Activated T-cell treated with anti-CD3 and anti-CD28 coated beads, Interleukin-2, amount 50 U/mL, for 1 hour (primary cell): ENCODE measurements around the gene PCDH11X.
"Not testable (repeated sequence)": the region's sequence is repeated elsewhere in the genome, so short reads cannot be mapped to it uniquely, and the experiment has no call there.

ENCODE experiments used
- DNase-seq: peaks from one replicate; pipeline ENCODE4 v3.0.0-alpha.2; 2020

The PCDH11X gene, protein sequence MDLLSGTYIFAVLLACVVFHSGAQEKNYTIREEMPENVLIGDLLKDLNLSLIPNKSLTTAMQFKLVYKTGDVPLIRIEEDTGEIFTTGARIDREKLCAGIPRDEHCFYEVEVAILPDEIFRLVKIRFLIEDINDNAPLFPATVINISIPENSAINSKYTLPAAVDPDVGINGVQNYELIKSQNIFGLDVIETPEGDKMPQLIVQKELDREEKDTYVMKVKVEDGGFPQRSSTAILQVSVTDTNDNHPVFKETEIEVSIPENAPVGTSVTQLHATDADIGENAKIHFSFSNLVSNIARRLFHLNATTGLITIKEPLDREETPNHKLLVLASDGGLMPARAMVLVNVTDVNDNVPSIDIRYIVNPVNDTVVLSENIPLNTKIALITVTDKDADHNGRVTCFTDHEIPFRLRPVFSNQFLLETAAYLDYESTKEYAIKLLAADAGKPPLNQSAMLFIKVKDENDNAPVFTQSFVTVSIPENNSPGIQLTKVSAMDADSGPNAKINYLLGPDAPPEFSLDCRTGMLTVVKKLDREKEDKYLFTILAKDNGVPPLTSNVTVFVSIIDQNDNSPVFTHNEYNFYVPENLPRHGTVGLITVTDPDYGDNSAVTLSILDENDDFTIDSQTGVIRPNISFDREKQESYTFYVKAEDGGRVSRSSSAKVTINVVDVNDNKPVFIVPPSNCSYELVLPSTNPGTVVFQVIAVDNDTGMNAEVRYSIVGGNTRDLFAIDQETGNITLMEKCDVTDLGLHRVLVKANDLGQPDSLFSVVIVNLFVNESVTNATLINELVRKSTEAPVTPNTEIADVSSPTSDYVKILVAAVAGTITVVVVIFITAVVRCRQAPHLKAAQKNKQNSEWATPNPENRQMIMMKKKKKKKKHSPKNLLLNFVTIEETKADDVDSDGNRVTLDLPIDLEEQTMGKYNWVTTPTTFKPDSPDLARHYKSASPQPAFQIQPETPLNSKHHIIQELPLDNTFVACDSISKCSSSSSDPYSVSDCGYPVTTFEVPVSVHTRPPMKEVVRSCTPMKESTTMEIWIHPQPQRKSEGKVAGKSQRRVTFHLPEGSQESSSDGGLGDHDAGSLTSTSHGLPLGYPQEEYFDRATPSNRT (N-terminal part only)

DNA sequence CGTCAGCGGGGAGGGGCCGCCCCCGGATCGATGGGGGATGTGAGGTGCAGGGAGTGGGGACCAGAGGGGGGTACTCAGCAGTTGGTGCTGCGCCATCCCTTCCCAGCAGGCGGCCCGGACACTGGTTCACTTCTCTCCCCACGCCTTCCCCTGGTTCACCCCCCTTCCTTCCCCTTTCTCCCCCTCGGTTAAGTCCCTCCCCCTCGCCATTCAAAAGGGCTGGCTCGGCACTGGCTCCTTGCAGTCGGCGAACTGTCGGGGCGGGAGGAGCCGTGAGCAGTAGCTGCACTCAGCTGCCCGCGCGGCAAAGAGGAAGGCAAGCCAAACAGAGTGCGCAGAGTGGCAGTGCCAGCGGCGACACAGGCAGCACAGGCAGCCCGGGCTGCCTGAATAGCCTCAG is at the start of gene PCDH11X:
Gene PCDH11X (plus strand): TSS at position 241 of the 400 bp plus-strand sequence. CDS start 56,130 bp downstream, outside the sequence.
- not testable (repeated sequence) for DNase-seq

DNA sequence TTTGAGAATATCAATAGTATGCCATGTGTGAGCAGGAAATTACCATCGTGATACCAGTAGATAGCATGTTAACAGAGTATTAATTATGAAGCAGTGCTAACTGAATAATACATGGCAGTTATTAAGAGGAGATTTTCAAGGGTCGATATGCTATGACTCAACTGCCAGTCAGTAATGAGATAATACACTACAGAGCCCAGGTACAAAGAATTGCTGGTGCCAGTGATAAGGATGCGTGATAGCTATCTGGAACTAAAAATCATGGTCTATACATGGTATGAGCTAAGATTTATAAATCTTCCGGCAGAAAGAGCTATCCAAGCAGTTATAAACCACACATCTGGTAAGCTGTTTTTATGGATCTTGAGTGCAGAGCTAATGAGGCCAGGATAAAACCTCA is 31.7 kb upstream of the PCDH11X start:
- not testable (repeated sequence) for DNase-seq

DNA sequence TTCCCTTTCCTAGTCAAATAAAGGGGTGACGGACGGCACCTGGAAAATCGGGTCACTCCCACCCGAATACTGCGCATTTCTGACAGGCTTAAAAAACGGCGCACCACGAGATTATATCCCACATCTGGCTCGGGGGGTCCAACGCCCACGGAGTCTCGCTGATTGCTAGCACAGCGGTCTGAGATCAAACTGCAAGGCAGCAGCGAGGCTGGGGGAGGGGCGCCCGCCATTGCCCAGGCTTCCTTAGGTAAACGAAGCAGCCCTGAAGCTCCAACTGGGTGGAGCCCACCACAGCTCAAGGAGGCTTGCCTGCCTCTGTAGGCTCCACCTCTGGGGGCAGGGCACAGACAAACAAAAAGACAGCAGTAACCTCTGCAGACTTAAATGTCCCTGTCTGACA is 26.2 kb upstream of the PCDH11X start:
- DNase-seq: not testable (repeated sequence)

DNA sequence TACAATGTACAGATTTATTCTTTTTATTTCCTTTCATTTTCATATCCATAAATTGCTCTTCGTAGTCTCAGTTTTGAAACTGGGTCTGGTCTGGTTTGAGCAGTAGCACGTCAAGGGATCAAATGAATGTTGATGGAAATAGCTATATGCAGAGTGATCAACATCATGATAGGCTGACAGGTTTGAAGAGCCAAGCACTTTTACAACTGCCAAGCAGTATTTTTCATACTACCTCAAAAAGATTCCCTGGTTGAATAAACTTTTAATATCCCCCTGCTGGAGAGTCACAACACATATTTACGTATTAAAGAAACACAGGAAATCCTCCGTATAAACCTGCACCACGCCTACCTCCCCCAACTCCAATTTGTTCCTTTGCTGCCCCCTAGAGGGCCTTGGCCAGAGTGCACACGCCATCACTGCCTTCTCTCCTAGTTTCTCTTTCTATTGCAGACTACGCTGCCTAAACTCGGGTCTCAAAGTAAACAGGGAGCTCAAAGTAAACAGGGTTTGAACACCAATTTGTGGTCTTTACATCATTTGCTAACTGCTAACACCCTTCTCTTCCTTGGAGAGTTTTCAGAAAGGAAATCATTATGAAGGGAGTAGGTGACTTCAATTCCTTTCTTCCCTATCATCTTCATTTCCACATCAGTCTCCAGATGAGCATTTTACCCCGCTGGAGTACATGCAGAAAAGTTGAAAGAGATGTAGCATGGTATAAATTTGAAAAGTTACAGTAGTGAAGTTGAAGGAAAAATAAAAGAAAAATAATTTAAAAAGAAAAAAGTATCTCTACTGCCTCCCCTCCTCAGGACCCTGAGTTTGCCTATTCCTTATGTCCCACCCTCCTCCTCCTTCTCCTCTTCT is 8.3 kb upstream of the PCDH11X start:
- not testable (repeated sequence) for DNase-seq

DNA sequence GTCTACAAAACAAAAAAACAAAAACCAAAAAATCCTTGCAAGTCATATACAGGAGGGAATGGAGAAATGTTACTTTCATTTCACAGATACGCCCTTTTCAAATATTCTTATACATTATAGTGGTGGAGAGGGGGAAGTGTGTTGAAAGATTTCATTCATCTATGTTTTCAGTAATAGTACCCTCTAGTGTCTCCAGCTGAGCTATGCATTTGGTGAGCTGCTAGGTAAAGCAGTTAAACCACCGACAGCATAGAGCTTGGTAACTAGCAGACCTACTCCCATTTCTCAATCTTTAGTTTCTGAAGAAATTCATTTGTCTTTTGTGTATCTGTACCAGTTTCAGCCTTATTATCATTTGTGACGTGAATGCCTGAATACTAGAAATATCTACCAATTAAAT is 5.2 kb upstream of the PCDH11X start:
- DNase-seq: not testable (repeated sequence)

DNA sequence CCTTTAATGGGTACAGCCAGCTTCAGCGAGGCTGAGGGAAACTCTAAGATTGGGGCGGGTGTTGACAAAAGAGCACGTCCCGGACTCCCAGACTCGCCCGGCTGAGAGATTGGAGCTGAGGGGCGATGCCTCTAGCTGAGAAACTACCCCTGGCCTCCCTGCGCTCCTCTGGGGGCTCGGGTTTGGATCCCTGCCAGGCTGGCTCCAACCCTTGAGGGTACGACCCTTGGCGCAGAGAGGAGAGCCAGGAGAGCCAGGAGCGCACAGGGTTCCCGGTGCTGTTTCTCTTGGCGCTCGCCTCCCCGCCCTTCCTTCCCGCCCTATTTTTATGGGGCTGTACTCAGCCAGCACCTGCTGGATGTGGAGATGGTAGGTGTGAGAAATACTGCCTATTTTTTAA is 833 bp downstream of the PCDH11X start:
- DNase-seq: not testable (repeated sequence)

DNA sequence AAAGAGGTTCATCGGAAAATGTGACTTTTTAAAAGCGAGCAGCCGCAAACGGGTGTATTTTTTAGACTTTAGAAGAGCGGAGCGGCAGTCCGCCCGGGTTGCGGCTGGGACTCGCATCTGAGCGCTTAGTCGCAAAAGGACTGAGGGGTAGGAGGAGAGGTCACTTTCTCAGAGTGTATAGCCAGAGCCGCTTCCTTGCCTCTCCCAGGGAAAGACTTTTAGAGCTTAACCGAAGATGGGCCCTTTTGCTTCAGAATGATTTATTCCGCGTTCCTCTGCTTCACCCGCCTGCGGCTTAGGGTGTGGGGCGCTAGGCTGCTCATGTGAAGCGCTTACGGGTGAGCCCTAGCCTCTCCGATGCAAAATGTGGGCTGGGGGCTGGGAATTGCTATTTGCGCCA is 1.5 kb downstream of the PCDH11X start:
- DNase-seq: not testable (repeated sequence)

DNA sequence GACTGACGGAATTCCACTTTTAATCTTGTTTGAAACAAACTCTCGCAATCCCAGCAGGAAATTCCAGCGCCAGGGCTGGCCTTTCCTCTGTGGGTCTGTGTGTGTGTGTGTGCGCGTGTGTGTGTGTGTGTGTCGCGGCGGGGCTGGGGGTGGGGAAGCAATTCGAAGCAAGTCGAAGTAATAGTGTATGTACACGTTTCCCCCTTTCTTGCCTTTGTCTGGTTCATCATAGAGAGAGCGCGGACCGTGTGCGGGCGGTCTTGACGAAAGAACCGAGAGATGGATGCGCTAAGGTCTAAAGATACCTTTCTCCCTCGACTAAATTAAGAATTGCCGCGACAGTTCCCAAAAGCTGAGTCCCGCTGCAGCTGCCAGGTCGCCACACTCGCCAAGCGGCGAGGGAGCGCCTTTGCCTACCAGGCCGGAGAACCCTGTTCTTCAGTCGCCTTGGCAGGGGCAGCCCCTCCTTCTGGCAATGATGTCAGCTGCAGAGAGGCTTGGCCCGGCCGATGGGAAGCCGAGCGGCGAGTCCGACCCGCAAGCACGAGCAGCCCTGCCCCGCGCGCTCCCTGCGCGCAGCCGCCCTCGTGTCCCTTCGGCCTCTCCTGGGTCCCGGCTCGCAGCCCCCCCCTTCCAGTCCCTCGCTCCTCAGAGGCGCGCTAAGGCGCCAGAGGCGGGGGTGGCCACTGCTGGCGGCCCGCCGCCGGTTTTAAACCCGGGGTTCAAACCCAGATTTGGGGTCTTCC is 2.6 kb downstream of the PCDH11X start:
- DNase-seq: not testable (repeated sequence)

DNA sequence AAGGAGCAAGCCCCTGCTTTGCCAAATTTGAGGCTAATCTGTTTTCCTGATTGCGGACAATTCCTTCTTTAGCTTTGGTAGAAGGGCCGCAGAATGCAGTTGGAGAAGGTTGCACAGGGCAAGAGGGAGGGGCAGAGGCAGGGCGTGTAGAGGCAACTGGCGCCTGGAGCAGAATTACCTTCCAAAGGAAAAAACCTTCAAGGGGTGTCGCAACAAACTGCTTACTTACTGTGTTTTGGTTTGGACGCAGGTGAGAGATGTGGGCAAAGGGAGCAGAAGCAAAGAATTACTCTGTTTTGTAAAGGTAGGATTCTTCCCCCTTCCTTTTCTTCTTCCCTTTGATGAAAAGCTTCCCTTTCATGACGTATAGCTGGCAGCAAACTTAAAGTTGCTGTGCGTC is 3.6 kb downstream of the PCDH11X start:
- DNase-seq: not testable (repeated sequence)

DNA sequence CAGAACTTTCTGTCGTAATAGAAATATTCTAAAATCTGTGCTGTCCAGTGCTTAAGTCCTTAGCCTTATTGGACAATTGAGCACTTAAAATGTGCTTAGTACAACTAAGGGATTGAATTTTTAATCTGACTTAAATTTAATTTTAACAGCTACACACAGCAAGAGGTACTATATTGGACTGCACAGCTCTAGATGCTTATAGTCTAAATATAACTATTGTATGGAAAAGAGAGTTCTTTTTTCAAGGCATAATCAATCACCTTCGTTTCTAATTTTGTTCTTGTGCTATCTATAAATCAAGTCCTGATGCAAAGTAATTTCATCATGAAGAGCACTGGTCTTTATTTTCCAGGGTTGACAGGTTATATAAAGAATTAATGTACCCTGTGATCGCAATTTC is 38.4 kb downstream of the PCDH11X start:
- DNase-seq: not testable (repeated sequence)

DNA sequence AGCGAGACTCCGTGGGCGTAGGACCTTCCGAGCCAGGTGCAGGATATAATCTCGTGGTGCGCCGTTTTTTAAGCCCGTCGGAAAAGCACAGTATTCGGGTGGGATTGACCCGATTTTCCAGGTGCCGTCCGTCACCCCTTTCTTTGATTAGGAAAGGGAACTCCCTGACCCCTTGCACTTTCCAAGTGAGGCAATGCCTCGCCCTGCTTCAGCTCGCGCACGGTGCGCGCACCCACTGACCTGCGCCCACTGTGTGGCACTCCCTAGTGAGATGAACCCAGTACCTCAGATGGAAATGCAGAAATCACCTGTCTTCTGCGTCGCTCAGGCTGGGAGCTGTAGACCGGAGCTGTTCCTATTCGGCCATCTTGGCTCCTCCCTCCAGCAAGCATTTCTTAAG is 46.1 kb downstream of the PCDH11X start:
- not testable (repeated sequence) for DNase-seq
